ENCODE results near the gene DNAH14.

DNA sequence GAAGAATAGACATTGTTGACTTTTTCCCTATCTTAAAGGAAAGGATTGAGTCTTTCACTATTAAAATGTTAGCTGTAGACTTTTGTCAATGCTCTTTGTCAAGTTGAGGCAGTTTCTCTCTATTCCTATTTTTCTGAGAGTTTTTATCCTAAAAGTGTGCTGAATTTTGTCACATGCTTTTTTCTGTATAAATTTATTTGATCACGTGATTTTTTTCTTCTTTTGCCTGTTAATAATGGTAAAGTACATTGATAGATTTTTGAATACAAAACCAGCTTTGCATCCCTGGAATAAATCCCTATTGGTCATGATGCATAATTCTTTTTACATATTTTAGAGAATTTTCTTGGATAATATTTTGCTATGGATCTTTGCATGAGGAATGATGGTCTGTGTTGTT lies 60.1 kb downstream of the DNAH14 start:
- TF ChIP-seq, protein P1, sequence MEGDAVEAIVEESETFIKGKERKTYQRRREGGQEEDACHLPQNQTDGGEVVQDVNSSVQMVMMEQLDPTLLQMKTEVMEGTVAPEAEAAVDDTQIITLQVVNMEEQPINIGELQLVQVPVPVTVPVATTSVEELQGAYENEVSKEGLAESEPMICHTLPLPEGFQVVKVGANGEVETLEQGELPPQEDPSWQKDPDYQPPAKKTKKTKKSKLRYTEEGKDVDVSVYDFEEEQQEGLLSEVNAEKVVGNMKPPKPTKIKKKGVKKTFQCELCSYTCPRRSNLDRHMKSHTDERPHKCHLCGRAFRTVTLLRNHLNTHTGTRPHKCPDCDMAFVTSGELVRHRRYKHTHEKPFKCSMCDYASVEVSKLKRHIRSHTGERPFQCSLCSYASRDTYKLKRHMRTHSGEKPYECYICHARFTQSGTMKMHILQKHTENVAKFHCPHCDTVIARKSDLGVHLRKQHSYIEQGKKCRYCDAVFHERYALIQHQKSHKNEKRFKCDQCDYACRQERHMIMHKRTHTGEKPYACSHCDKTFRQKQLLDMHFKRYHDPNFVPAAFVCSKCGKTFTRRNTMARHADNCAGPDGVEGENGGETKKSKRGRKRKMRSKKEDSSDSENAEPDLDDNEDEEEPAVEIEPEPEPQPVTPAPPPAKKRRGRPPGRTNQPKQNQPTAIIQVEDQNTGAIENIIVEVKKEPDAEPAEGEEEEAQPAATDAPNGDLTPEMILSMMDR (IDR thresholded peaks at IDR 0.05; ENCODE audit: low read depth, low read length, missing input control), result no peak
- TF ChIP-seq, protein P2, sequence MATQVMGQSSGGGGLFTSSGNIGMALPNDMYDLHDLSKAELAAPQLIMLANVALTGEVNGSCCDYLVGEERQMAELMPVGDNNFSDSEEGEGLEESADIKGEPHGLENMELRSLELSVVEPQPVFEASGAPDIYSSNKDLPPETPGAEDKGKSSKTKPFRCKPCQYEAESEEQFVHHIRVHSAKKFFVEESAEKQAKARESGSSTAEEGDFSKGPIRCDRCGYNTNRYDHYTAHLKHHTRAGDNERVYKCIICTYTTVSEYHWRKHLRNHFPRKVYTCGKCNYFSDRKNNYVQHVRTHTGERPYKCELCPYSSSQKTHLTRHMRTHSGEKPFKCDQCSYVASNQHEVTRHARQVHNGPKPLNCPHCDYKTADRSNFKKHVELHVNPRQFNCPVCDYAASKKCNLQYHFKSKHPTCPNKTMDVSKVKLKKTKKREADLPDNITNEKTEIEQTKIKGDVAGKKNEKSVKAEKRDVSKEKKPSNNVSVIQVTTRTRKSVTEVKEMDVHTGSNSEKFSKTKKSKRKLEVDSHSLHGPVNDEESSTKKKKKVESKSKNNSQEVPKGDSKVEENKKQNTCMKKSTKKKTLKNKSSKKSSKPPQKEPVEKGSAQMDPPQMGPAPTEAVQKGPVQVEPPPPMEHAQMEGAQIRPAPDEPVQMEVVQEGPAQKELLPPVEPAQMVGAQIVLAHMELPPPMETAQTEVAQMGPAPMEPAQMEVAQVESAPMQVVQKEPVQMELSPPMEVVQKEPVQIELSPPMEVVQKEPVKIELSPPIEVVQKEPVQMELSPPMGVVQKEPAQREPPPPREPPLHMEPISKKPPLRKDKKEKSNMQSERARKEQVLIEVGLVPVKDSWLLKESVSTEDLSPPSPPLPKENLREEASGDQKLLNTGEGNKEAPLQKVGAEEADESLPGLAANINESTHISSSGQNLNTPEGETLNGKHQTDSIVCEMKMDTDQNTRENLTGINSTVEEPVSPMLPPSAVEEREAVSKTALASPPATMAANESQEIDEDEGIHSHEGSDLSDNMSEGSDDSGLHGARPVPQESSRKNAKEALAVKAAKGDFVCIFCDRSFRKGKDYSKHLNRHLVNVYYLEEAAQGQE (IDR thresholded peaks at IDR 0.05), result no peak
- TF ChIP-seq GABPA (IDR thresholded peaks at IDR 0.05 in 1 of 2, conservative IDR thresholded peaks at IDR 0.05 in 1 of 2), result no peak
- TF ChIP-seq RAD21 (IDR thresholded peaks at IDR 0.05), result no peak
- TF ChIP-seq JUND (IDR thresholded peaks at IDR 0.05), result no peak
- TF ChIP-seq, protein P3, sequence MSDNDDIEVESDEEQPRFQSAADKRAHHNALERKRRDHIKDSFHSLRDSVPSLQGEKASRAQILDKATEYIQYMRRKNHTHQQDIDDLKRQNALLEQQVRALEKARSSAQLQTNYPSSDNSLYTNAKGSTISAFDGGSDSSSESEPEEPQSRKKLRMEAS (IDR thresholded peaks at IDR 0.05), result no peak
- TF ChIP-seq HNF4G (IDR thresholded peaks at IDR 0.05), result no peak
- TF ChIP-seq, protein P4, sequence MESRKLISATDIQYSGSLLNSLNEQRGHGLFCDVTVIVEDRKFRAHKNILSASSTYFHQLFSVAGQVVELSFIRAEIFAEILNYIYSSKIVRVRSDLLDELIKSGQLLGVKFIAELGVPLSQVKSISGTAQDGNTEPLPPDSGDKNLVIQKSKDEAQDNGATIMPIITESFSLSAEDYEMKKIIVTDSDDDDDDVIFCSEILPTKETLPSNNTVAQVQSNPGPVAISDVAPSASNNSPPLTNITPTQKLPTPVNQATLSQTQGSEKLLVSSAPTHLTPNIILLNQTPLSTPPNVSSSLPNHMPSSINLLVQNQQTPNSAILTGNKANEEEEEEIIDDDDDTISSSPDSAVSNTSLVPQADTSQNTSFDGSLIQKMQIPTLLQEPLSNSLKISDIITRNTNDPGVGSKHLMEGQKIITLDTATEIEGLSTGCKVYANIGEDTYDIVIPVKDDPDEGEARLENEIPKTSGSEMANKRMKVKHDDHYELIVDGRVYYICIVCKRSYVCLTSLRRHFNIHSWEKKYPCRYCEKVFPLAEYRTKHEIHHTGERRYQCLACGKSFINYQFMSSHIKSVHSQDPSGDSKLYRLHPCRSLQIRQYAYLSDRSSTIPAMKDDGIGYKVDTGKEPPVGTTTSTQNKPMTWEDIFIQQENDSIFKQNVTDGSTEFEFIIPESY (IDR thresholded peaks at IDR 0.05), result no peak
- TF ChIP-seq RXRA (IDR thresholded peaks at IDR 0.05), result no peak
- no peak for TF ChIP-seq TAF1 (conservative IDR thresholded peaks at IDR 0.05)
- TF ChIP-seq EGR1 (IDR thresholded peaks at IDR 0.05; ENCODE audit: low read depth in 2 of 2), result no peak
